Vagina (tissue), 2 donors: ENCODE measurements around the gene EGFR. TPM values are rescaled to one million over a fixed set of nuclear protein-coding genes. Genes with fewer than 3 reads are reported as not detected.

ENCODE experiments used
- DNase-seq, 2 donors: peaks; one replicate each; pipeline ENCODE4 v3.0.0-alpha.2; 2017; ENCODE audit errors: extremely low spot score in 2 of 2
- H3K27ac ChIP-seq: fragments of 200-600 bp; sonication (generic); one replicate; pipeline ENCODE4 v1.5.1; 2019
- H3K27me3 ChIP-seq: fragments of 200-600 bp; sonication (generic); one replicate; pipeline ENCODE4 v1.5.1; 2019
- H3K36me3 ChIP-seq, 2 donors: fragments of 200-600 bp; sonication (generic); one replicate each; pipeline ENCODE4 v1.5.1; 2017 to 2019
- H3K4me1 ChIP-seq: fragments of 200-600 bp; sonication (generic); one replicate; pipeline ENCODE4 v1.5.1; 2019
- H3K4me3 ChIP-seq, 2 donors: fragments of 200-600 bp; sonication (generic); 1 replicate in 1 of 2; 2 replicates in 1 of 2; pipeline ENCODE4 v1.5.1; 2016 to 2019
- H3K9me3 ChIP-seq: fragments of 200-600 bp; sonication (generic); one replicate; pipeline ENCODE4 v1.5.1; 2019
- CTCF ChIP-seq, 3 experiments: fragments of 450-650 bp in 2 of 3; fragments of 200-600 bp in 1 of 3; sonication (generic) in 1 of 3; IDR thresholded peaks; one replicate each; pipeline ENCODE4 v1.5.1; 2017 to 2019; ENCODE audit warnings: antibody characterized with exemption in 3 of 3, mild to moderate bottlenecking in 2 of 3, moderate library complexity in 2 of 3
- POLR2A ChIP-seq, 2 donors: fragments of 450-650 bp; IDR thresholded peaks; one replicate each; pipeline ENCODE4 v1.6.1; 2017; ENCODE audit warnings: antibody characterized with exemption in 2 of 2, mild to moderate bottlenecking in 2 of 2, moderate library complexity in 2 of 2
- POLR2AphosphoS5 ChIP-seq, 2 donors: sonication (generic); formaldehyde crosslinking; IDR thresholded peaks; one replicate each; pipeline ENCODE4 v1.9.0; 2017; ENCODE audit warnings: antibody characterized with exemption in 2 of 2, mild to moderate bottlenecking in 2 of 2, low read depth in 1 of 2; ENCODE audit not compliant: insufficient read depth in 1 of 2
- intact Hi-C: fragments of 100-400 bp; cut with DNase I; formaldehyde crosslinking; loops from one replicate; pipeline ENCODE4 v1.15.1; 2023
- total RNA-seq: library from RNA; depleted of rRNA; stranded (reverse); fragments of >200 nt; gene quantifications from one replicate; pipeline ENCODE4 v1.2.3, GENCODE V29; 2016

EGFR gene
- total RNA-seq, 1 donor from 2014 or later = 130 TPM

- Histone ChIP-seq H3K9me3 (no peaks in the 10 kb centered on the region), H3K4me3 (no peak overlapping the region), H3K36me3 (no peaks in the 10 kb centered on the region), H3K27ac (no peak overlapping the region), H3K27me3 (no peaks in the 10 kb centered on the region), H3K4me1 (no peaks in the 10 kb centered on the region)
- TF ChIP-seq POLR2AphosphoS5 (IDR thresholded peaks at IDR 0.05; ENCODE audit: insufficient read depth in 1 of 2, low read depth in 1 of 2) (no peak), CTCF (IDR thresholded peaks at IDR 0.05) (no peak)
- peak; percentile 49 to 60 for DNase-seq
- intact Hi-C loops = no loop called here
Observed at GRCh38 chr7:55235115-55235514, 216.3 kb downstream of the EGFR start.

GRCh38 chr7:55235801-55236200, 217.0 kb downstream of the EGFR start:
- H3K4me1 ChIP-seq = no peaks in the 10 kb centered on the region
- no peak overlapping the region for H3K4me3 ChIP-seq
- no peaks in the 10 kb centered on the region for H3K27me3 ChIP-seq
- DNase-seq = no peak
- TF ChIP-seq POLR2A (IDR thresholded peaks at IDR 0.05) (no peak), POLR2AphosphoS5 (IDR thresholded peaks at IDR 0.05; ENCODE audit: insufficient read depth in 1 of 2, low read depth in 1 of 2) (no peak), CTCF (IDR thresholded peaks at IDR 0.05) (no peak)
- no peak overlapping the region for H3K27ac ChIP-seq
- H3K9me3 ChIP-seq = no peaks in the 10 kb centered on the region
- H3K36me3 ChIP-seq = no peaks in the 10 kb centered on the region
- intact Hi-C loops = no loop called here

- Histone ChIP-seq H3K27me3 (no peaks in the 10 kb centered on the region), H3K4me3 (no peak overlapping the region), H3K4me1 (no peaks in the 10 kb centered on the region), H3K36me3 (no peaks in the 10 kb centered on the region), H3K9me3 (no peaks in the 10 kb centered on the region), H3K27ac (no peak overlapping the region)
- intact Hi-C loops = no loop called here
- TF ChIP-seq CTCF (IDR thresholded peaks at IDR 0.05) (no peak), POLR2A (IDR thresholded peaks at IDR 0.05) (no peak)
- DNase-seq = no peak
Observed at GRCh38 chr7:55236476-55236875, 217.7 kb downstream of the EGFR start.

GRCh38 chr7:55237156-55237893, 218.5 kb downstream of the EGFR start:
- no peak for DNase-seq
- intact Hi-C loops = no loop called here
- Histone ChIP-seq H3K27ac (no peak overlapping the region), H3K9me3 (no peaks in the 10 kb centered on the region), H3K27me3 (no peaks in the 10 kb centered on the region), H3K4me3 (no peak overlapping the region), H3K36me3 (no peaks in the 10 kb centered on the region), H3K4me1 (no peaks in the 10 kb centered on the region)
- TF ChIP-seq POLR2AphosphoS5 (IDR thresholded peaks at IDR 0.05; ENCODE audit: insufficient read depth in 1 of 2, low read depth in 1 of 2) (no peak), POLR2A (IDR thresholded peaks at IDR 0.05) (no peak), CTCF (IDR thresholded peaks at IDR 0.05) (no peak)

- TF ChIP-seq CTCF (IDR thresholded peaks at IDR 0.05) = no peak
- TF ChIP-seq POLR2A (IDR thresholded peaks at IDR 0.05) = no peak
- DNase-seq = no peak
- Histone ChIP-seq H3K27ac (no peak overlapping the region), H3K27me3 (no peaks in the 10 kb centered on the region), H3K36me3 (no peaks in the 10 kb centered on the region), H3K9me3 (no peaks in the 10 kb centered on the region), H3K4me3 (no peak overlapping the region), H3K4me1 (no peaks in the 10 kb centered on the region)
- intact Hi-C loops = no loop called here
Observed at GRCh38 chr7:55239406-55239805, 220.6 kb downstream of the EGFR start.
